Measurements from ENCODE around the gene GMIP. TPM values are rescaled to one million over a fixed set of nuclear protein-coding genes. Genes with fewer than 3 reads are reported as not detected.

GMIP gene
- total RNA-seq, 1 donor = 6.5 TPM

- Histone ChIP-seq H3K36me3 (ENCODE audit: insufficient read depth, low read length) (peaks cover 26% of the 10 kb centered on the region), H3K4me2 (ENCODE audit: insufficient read depth, low read length) (no peak overlapping the region), H2AFZ (ENCODE audit: low read length) (no peak overlapping the region), H3K9me3 (ENCODE audit: low read depth, low read length) (no peaks in the 10 kb centered on the region), H3K4me1 (ENCODE audit: insufficient read depth, low read length) (peaks cover 6% of the 10 kb centered on the region), H3K27ac (ENCODE audit: low read depth, low read length) (no peak overlapping the region), H3K27me3 (ENCODE audit: insufficient read depth, low read length) (no peaks in the 10 kb centered on the region), H4K20me1 (ENCODE audit: insufficient read depth, low read length) (no peaks in the 10 kb centered on the region), H3K79me2 (ENCODE audit: insufficient read depth, low read length) (no peaks in the 10 kb centered on the region), H3K4me3 (ENCODE audit: insufficient read depth, low read length) (no peak overlapping the region)
- DNase-seq (ENCODE audit: insufficient read length, low spot score, missing footprints) = peak; percentile 62
- no peak for TF ChIP-seq CTCF (IDR thresholded peaks at IDR 0.05; ENCODE audit: extremely low read depth, low read depth, low read length)
Observed at GRCh38 chr19:19631346-19631745, 12.1 kb downstream of the GMIP start.

- Histone ChIP-seq H3K79me2 (ENCODE audit: insufficient read depth, low read length) (no peaks in the 10 kb centered on the region), H4K20me1 (ENCODE audit: insufficient read depth, low read length) (no peaks in the 10 kb centered on the region), H3K27me3 (ENCODE audit: insufficient read depth, low read length) (no peaks in the 10 kb centered on the region), H2AFZ (ENCODE audit: low read length) (no peak overlapping the region), H3K4me1 (ENCODE audit: insufficient read depth, low read length) (peaks cover 6% of the 10 kb centered on the region), H3K9me3 (ENCODE audit: low read depth, low read length) (no peaks in the 10 kb centered on the region), H3K36me3 (ENCODE audit: insufficient read depth, low read length) (peaks cover 24% of the 10 kb centered on the region), H3K4me3 (ENCODE audit: insufficient read depth, low read length) (no peak overlapping the region), H3K4me2 (ENCODE audit: insufficient read depth, low read length) (no peak overlapping the region), H3K27ac (ENCODE audit: low read depth, low read length) (no peak overlapping the region)
- TF ChIP-seq CTCF (IDR thresholded peaks at IDR 0.05; ENCODE audit: extremely low read depth, low read depth, low read length) = no peak
- peak; percentile 59 for DNase-seq (ENCODE audit: insufficient read length, low spot score, missing footprints)
Observed at GRCh38 chr19:19630426-19630825, 13.0 kb downstream of the GMIP start.

DNA sequence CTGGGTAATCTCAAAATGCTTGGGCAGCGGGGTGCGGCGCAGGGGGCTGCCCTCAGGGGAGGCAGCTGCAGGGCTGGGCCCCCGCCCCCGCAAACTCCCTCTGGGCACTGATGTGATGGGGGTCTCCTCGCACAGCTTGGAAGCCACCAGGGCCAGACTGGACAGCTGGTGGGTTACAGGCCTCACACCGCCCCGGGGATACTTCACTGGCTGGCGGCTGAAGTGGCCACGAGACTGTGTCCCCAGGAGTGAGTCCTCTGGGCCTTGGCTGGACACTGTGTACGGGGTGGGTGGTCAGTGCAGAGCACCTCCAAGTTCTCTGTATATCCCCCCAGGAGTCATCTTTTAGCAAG lies 13.4 kb downstream of the GMIP start:
- Histone ChIP-seq H3K27me3 (ENCODE audit: insufficient read depth, low read length) (no peaks in the 10 kb centered on the region), H2AFZ (ENCODE audit: low read length) (no peak overlapping the region), H4K20me1 (ENCODE audit: insufficient read depth, low read length) (no peaks in the 10 kb centered on the region), H3K36me3 (ENCODE audit: insufficient read depth, low read length) (peaks cover 20% of the 10 kb centered on the region), H3K27ac (ENCODE audit: low read depth, low read length) (no peak overlapping the region), H3K79me2 (ENCODE audit: insufficient read depth, low read length) (no peaks in the 10 kb centered on the region), H3K4me3 (ENCODE audit: insufficient read depth, low read length) (no peak overlapping the region), H3K4me1 (ENCODE audit: insufficient read depth, low read length) (peaks cover 6% of the 10 kb centered on the region), H3K4me2 (ENCODE audit: insufficient read depth, low read length) (no peak overlapping the region), H3K9me3 (ENCODE audit: low read depth, low read length) (no peaks in the 10 kb centered on the region)
- no peak for TF ChIP-seq CTCF (IDR thresholded peaks at IDR 0.05; ENCODE audit: extremely low read depth, low read depth, low read length)
- peak; percentile 67 for DNase-seq (ENCODE audit: insufficient read length, low spot score, missing footprints)

GRCh38 chr19:19628501-19629134 lies 14.8 kb downstream of the GMIP start:
- H3K36me3 ChIP-seq (ENCODE audit: insufficient read depth, low read length) = peaks cover 8% of the 10 kb centered on the region
- no peaks in the 10 kb centered on the region for H4K20me1 ChIP-seq (ENCODE audit: insufficient read depth, low read length)
- peak overlapping the region; percentile 68 for H3K4me2 ChIP-seq (ENCODE audit: insufficient read depth, low read length)
- H3K79me2 ChIP-seq (ENCODE audit: insufficient read depth, low read length) = no peaks in the 10 kb centered on the region
- peak; percentile 96 for DNase-seq (ENCODE audit: insufficient read length, low spot score, missing footprints)
- peaks cover 6% of the 10 kb centered on the region for H3K4me1 ChIP-seq (ENCODE audit: insufficient read depth, low read length)
- H2AFZ ChIP-seq (ENCODE audit: low read length) = no peak overlapping the region
- no peaks in the 10 kb centered on the region for H3K27me3 ChIP-seq (ENCODE audit: insufficient read depth, low read length)
- no peak for TF ChIP-seq CTCF (IDR thresholded peaks at IDR 0.05; ENCODE audit: extremely low read depth, low read depth, low read length)
- H3K4me3 ChIP-seq (ENCODE audit: insufficient read depth, low read length) = peak overlapping the region; percentile 51
- no peak overlapping the region for H3K27ac ChIP-seq (ENCODE audit: low read depth, low read length)
- H3K9me3 ChIP-seq (ENCODE audit: low read depth, low read length) = no peaks in the 10 kb centered on the region
